ENCODE data around the gene PDK3.

Gene PDK3

GRCh38 chrX:24426921-24427746, 38.0 kb upstream of the PDK3 start:
- TF ChIP-seq CTCF (IDR thresholded peaks at IDR 0.05; ENCODE audit: borderline replicate concordance, insufficient read depth, low read depth, low read length) = no peak
- no peak overlapping the region for H3K4me3 ChIP-seq (ENCODE audit: low read depth, low read length)

- TF ChIP-seq CTCF (IDR thresholded peaks at IDR 0.05; ENCODE audit: borderline replicate concordance, insufficient read depth, low read depth, low read length) = no peak
These were observed 37.4 kb upstream of the PDK3 start for GRCh38 chrX:24427747-24428019.

GRCh38 chrX:24428516-24428915, 36.6 kb upstream of the PDK3 start:
- H3K4me3 ChIP-seq (ENCODE audit: low read depth, low read length) = no peak overlapping the region
- TF ChIP-seq CTCF (IDR thresholded peaks at IDR 0.05; ENCODE audit: borderline replicate concordance, insufficient read depth, low read depth, low read length) = no peak

More at GRCh38 chrX:24427747-24428019, 37.4 kb upstream of the PDK3 start:
- H3K4me3 ChIP-seq (ENCODE audit: low read depth, low read length) = no peak overlapping the region

- no peak for TF ChIP-seq CTCF (IDR thresholded peaks at IDR 0.05; ENCODE audit: borderline replicate concordance, insufficient read depth, low read depth, low read length)
- no peak overlapping the region for H3K4me3 ChIP-seq (ENCODE audit: low read depth, low read length)
These were observed 30.0 kb upstream of the PDK3 start for GRCh38 chrX:24435060-24435459.

- TF ChIP-seq CTCF (IDR thresholded peaks at IDR 0.05; ENCODE audit: borderline replicate concordance, insufficient read depth, low read depth, low read length) = no peak
- H3K4me3 ChIP-seq (ENCODE audit: low read depth, low read length) = no peak overlapping the region
These were observed 21.2 kb upstream of the PDK3 start for GRCh38 chrX:24443918-24444317.

- TF ChIP-seq CTCF (IDR thresholded peaks at IDR 0.05; ENCODE audit: borderline replicate concordance, insufficient read depth, low read depth, low read length) = no peak
- no peak overlapping the region for H3K4me3 ChIP-seq (ENCODE audit: low read depth, low read length)
These were observed 20.4 kb upstream of the PDK3 start for GRCh38 chrX:24444645-24445044.

GRCh38 chrX:24448762-24449250, 16.3 kb upstream of the PDK3 start:
- H3K4me3 ChIP-seq (ENCODE audit: low read depth, low read length) = no peak overlapping the region
- TF ChIP-seq CTCF (IDR thresholded peaks at IDR 0.05; ENCODE audit: borderline replicate concordance, insufficient read depth, low read depth, low read length) = no peak

Data from GM12875 (cell line).